Effector CD4-positive, alpha-beta T cell (primary cell): ENCODE data around the gene NPTN.

Experiments used
- DNase-seq: peaks from one replicate; pipeline ENCODE4 v3.0.0-alpha.2; 2020

NPTN gene

GRCh38 chr15:73631915-73632669 is 1.1 kb downstream of the NPTN start:
- DNase-seq = no peak

- no peak for DNase-seq
These were observed 2.2 kb downstream of the NPTN start for GRCh38 chr15:73630921-73631362.

- no peak for DNase-seq
These were observed 3.3 kb downstream of the NPTN start for GRCh38 chr15:73629798-73630429.

GRCh38 chr15:73628976-73629797 is 4.0 kb downstream of the NPTN start:
- DNase-seq = no peak

GRCh38 chr15:73628102-73628501 is 5.1 kb downstream of the NPTN start:
- no peak for DNase-seq

- no peak for DNase-seq
These were observed 7.1 kb downstream of the NPTN start for GRCh38 chr15:73626072-73626471.

- no peak for DNase-seq
These were observed 8.7 kb downstream of the NPTN start for GRCh38 chr15:73624530-73624929.

GRCh38 chr15:73621286-73621826 is 11.8 kb downstream of the NPTN start:
- no peak for DNase-seq

- DNase-seq = no peak
These were observed 13.1 kb downstream of the NPTN start for GRCh38 chr15:73620078-73620477.

GRCh38 chr15:73617913-73618312 is 15.3 kb downstream of the NPTN start:
- no peak for DNase-seq

GRCh38 chr15:73617301-73617831 is 15.8 kb downstream of the NPTN start:
- DNase-seq = no peak

GRCh38 chr15:73608941-73609340 is 24.2 kb downstream of the NPTN start:
- no peak for DNase-seq

- DNase-seq = no peak
These were observed 24.7 kb downstream of the NPTN start for GRCh38 chr15:73608475-73608874.

GRCh38 chr15:73607843-73608242 is 25.3 kb downstream of the NPTN start:
- DNase-seq = no peak

GRCh38 chr15:73607405-73607804 is 25.8 kb downstream of the NPTN start:
- DNase-seq = no peak

GRCh38 chr15:73605759-73606436 is 27.3 kb downstream of the NPTN start:
- no peak for DNase-seq

- no peak for DNase-seq
These were observed 28.7 kb downstream of the NPTN start for GRCh38 chr15:73604477-73604876.

- no peak for DNase-seq
These were observed 30.2 kb downstream of the NPTN start for GRCh38 chr15:73602992-73603391.

- no peak for DNase-seq
These were observed 30.7 kb downstream of the NPTN start for GRCh38 chr15:73602446-73602843.

- DNase-seq = no peak
These were observed 31.4 kb downstream of the NPTN start for GRCh38 chr15:73601451-73602445.
